Right renal cortex interstitium (tissue), 3 donors: ENCODE results near the gene OR52A5. TPM values are rescaled to one million over a fixed set of nuclear protein-coding genes. Genes with fewer than 3 reads are reported as not detected.
"Not testable (repeated sequence)": the region's sequence is repeated elsewhere in the genome, so short reads cannot be mapped to it uniquely, and the experiment has no call there.

Experiments
- DNase-seq, 3 donors: peaks; one replicate each; pipeline ENCODE4 v3.0.0-alpha.2; 2013; ENCODE audit warnings: low read depth in 3 of 3, low spot score in 2 of 3
- polyA plus RNA-seq, 3 donors: library from polyadenylated mRNA; unstranded; fragments of 120-200 nt; gene quantifications; one replicate each; pipeline ENCODE4 v1.2.1, GENCODE V29; 2013; ENCODE audit not compliant: insufficient read length in 3 of 3

The OR52A5 gene
- not detected for polyA plus RNA-seq

DNA sequence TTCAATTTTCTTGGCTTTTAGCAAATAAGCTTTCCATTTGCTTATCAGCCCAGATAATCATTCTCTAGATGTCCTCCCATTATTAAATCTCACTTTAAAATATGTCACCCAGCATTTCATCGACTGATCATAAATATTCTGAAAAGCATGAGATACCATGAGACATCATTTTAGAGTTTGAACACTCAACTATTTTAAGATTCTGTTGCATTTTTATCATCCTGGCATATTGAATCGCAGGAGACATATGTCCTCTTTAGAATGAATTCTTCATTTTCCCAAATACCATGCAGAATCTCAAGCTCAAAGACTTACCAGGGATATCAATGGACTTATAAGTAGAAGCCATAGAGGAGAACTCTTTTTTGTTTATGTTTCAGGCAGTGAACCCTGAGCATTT is at the start of gene OR52A5:
Gene OR52A5, minus strand, starts transcription at position 361 of the 400 bp plus-strand sequence. CDS start 5,714 bp downstream, outside the sequence.
- DNase-seq = no peak

DNA sequence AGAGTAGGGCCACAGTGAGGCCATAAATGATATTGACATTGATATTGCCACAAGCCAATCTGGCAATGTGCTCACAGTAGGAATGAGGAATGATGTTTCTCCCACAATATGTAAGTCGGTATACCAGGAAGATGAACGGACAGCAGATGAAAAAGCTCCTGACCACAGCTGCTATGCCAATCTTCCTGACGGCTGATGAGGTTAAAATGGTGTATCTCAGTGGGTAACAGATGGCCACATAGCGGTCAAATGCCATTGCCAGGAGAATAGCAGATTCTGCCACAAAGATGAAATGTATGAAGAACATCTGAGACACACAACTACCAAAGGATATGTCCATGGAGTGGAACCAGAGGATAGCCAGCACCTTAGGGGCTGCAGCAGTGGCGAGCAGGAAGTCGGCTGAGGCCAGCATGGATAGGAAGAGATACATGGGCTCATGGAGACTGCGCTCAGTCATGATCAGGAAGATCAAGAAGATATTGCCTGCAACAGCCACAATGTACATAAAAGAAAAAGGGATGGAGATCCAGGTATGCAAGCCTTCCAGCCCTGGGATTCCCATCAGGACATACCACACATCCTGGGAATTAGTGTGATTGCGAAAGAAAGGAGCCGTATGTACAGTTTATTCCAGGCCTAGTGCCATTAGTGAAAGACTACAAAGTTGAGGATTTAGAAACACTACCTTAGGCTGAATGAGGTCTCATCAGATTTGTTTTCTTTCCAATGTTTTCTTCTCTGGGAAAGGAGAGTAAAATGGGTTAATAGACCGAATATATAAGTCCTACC is 40.1 kb upstream of the OR52A5 start:
- DNase-seq = no peak

DNA sequence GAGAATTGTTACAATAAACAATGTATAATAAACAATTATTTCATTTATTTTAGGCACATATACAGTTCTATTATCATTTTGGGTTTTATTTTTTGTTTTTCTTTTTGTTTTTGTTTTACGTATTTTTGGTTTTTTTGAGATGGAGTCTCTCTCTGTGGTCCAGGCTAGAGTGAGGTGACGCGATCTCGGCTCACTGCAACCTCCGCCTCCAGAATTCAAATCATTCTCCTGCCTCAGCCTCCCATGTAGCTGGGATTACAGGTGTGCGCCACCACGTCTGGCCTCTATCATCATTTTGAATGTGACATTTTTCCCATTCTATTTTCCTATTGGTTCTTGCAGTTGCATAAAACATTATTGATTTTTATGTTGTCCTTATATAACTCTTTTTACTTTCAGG is 36.8 kb upstream of the OR52A5 start:
- DNase-seq = no peak

DNA sequence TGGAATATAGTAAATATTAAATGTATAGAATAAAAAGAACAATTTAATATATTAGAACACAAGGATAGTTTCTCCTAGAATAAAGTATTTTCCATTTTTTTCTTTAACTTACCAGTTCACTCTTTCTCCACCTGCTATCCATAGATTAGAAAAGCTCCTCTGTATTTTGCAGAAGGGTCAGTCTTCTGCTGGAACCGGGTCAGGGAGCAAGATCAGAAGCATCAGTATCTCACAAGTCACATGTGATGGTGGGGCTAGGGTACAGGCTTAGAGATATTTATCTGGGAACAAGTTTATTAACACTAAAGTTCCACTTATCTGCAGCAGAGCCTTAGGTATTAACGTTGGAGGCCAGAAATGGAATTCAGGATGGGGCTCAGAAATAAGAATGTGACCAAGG is 33.7 kb upstream of the OR52A5 start:
- no peak for DNase-seq

DNA sequence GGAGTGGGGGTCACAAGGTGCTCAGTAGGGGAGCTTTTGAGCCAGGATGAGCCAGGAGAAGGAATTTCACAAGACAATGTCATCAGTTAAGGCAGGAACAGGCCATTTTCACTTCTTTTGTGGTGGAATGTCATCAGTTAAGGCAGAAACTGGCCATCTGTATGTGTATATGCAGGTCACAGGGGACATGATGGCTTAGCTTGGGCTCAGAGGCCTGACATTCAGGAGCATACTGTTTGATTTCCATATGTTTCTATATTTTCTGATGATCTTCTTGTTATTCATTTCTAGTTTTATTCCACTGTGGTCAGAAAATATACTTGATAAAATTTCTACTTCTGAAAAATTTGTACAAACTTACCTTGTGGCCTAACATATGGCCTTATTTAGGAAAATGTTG is 27.7 kb upstream of the OR52A5 start:
- not testable (repeated sequence) for DNase-seq

DNA sequence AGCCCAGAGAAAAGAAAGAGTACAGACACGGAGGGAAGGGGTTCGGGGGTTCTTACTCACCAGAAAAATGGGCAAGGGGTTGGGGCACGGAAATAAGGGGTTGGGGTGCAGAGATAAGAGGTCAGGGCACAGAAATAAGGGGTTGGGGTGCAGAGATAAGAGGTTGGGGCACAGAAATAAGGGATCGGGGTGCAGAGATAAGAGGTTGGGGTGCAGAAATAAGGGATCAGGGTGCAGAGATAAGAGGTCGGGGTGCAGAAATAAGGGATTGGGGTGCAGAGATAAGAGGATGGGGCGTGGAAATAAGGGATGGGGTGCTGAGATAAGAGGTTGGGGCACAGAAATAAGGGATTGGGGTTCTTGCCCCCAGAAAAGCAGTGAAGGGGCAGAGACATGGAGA is 26.7 kb upstream of the OR52A5 start:
- DNase-seq = not testable (repeated sequence)

DNA sequence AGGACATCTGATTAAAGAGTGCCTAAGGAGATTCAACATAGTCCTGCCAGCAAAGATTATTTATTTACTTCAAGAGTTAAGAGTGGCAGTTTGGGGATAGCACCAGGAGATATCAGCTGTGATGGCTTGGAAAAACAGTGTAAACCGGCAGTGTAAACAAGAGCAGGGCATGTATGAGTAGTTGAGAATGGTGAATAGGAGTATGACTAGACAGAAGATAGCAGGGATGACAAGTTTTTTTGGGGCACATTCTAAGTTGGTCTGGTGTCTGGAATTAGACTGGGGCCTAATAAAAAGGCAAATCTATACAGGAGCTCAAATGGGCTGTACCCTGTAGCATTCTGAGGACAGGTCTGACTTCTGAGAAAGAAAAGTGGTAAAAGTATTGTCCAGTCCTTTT is 22.9 kb upstream of the OR52A5 start:
- not testable (repeated sequence) for DNase-seq

DNA sequence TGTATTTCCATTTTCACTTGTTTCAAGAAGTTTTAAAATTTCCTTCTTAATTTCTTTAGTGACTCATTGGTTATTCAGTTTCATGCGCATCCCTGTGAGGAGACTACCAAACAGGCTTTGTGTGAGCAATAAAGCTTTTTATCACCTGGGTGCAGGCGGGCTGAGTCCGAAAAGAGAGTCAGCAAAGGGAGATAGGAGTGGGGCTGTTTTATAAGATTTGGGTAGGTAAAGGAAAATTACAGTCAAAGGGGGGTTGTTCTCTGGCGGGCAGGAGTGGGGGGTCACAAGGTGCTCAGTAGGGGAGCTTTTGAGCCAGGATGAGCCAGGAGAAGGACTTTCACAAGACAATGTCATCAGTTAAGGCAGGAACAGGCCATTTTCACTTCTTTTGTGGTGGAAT is 22.1 kb upstream of the OR52A5 start:
- not testable (repeated sequence) for DNase-seq

DNA sequence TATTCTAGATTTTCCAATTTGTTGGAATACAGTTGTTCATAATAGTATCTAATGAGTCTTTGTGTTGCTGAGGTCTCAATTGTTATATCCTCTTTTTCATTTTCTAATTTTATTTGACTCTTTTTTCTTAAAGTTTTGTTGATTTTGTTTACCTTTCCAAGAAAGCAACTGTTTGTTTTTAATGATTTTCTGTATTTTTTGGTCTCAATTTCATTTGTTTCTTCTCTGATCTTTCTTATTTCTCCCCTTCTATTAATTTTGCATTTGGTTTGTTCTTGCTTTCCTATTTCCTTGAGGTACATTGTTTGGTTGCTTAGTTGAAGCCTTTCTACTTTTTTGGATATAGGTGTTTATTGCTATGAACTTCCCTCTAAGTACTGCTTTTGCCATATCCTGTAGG is 21.6 kb upstream of the OR52A5 start:
- DNase-seq = no peak

DNA sequence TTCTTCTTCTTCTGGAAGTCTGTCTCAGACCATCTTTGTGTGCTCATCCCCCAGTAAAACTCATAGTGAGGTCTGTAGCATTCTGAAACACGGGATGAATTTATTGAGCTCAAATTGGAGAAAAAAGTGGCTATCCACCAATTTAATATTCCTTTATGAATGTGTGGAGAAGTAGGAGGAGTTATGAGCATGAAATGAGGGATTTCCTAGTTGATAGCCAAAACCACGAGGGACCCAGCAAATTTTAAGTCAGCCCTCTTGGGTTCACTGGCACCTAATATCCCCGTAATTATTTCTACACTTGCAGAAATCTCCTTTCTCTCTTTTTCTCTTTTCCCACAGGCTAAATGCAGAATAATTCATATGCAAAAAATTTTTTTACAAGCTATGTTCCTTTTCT is 16.5 kb upstream of the OR52A5 start, which contains the start of gene OR52A1:
Gene OR52A1, minus strand, starts transcription at position 101 of the 400 bp plus-strand sequence. CDS start 2,388 bp downstream, outside the sequence.
- no peak for DNase-seq

DNA sequence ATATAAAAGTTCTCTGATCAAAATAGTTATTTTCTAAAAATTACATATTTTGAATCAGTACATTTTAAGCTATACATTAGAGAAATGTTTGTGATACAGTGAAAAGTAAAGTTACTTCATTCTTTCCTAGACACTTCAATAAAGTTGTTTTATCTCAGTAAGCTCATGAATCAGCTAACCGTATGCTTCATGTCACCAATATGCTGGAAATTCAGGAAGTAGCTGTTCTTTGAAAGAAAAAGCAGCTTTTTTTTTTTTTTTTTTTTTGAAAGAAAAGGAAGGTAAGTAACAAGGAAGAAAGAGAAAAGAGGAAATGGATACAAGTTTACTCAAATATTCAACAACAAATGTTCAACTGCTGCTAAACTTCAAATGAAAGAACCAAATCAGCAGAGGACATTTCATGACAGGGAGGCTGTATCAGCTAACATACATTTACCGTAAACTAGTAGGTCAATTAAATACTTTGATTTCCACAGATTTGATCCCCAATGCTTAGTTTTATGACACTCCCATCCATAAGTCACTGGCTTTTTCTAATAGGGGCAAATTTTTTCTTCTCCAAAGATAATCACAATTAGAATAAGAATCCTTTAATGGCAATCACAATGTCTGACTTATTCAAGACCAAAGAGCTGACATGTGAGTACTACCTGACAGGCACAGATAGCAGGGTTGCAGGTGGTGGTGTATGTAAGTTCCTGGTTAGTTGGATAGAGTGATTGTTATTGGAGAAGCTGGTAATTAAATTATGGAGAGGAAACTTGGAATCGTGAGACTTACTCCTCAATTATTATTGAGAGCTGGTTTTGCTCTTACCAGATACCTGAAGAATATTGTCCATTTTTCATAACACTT is 15.6 kb upstream of the OR52A5 start:
- no peak for DNase-seq

DNA sequence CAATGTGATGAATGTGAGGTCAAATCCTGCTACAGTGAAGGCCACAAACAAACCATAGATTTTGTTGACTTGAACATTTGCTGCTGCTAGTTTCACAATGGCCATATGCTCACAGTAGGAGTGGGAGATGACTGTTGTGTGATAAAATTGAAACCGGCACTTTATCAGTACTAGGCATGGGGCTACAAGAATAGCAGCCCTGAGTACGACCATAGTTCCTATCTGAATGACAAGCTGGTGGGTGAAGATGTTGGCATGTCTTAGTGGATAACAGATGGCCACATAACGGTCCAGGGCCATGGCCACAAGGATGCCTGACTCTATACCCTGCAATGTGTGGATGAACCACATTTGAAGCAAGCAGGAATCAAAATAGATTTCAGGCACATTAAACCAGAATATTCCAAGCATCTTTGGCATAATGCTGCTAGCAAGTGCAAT is 13.6 kb upstream of the OR52A5 start:
- DNase-seq = no peak

DNA sequence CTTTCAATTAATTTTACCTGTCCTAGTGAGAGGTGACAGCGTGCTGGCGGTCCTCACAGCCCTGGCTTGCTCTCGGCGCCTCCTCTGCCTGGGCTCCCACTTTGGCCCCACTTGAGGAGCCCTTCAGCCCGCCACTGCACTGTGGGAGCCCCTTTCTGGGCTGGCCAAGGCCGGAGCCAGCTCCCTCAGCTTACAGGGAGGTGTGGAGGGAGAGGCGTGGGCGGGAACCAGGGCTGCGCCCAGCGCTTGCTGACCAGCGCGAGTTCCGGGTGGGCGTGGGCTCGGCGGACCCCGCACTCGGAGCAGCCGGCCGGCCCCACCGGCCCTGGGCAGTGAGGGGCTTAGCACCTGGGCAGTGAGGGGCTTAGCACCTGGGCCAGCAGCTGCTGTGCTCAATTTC is 6.0 kb upstream of the OR52A5 start:
- not testable (repeated sequence) for DNase-seq

DNA sequence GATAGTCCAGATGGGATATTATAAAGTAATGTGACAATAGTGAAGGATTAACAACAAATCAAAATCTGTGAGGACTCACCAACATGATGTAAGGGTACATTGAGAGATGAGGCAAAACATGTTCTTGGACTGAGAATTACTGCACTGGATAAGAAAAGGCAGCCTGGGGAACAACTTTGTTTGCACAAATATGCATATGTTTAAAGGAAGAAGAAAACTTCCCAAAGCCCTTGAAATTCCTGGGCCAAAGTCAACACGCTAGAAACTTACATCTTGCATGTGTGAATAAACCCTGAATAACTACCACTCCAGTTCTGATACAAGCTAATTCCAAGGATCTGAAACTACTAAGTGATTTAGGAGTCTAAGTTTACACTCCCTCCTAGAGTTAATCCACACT is 1.1 kb downstream of the OR52A5 start:
- no peak for DNase-seq

DNA sequence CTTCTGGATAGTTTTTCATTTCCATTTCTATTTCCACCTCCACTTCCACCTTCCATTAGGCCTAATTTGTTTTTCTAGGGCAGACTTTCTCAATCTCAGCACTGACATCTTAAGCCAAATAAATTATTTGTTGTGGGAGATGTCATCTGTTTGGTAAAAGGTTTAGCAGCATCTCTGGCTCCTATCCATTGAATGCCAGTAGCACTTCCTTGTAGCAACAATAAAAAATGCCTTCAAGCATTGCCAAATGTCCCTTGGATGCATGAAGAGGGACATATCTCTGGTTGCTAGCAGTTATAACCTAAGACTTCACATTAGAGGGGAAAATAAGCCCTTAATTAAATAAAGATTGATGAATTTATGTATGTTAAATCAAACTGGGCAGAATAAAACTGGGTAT is 1.9 kb downstream of the OR52A5 start:
- DNase-seq = no peak

DNA sequence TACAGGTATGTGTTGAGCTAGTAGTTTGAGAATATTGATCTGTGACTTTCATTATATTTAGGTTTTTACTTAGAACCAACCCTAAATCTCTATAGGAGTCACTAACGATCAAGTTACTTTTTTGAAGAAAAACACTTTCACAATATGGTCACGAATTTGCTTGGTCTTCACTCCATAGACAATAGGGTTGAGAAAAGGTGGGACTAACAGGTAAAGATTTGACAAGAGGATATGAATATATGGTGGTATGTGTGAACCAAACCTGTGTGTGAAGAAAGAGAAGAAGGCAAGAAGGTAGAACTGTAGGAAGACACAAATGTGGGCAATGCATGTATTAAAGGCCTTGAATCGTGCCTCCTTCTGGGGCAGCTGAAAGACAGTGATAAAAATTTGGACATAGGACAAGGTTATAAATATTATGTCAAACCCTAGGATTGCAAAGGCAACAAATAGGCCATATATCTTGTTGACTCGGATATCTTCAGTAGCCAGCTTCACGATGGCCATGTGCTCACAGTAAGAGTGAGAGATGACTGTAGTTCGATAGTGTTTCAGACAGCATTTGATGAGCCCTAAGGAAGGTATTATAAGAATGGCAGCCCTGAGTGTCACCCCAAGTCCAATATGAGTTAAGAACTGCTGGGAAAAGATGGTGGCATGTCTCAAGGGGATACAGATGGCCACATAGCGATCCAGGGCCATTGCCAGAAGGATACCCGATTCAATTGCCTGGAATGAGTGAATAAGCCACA is 6.4 kb downstream of the OR52A5 start:
- DNase-seq = no peak

DNA sequence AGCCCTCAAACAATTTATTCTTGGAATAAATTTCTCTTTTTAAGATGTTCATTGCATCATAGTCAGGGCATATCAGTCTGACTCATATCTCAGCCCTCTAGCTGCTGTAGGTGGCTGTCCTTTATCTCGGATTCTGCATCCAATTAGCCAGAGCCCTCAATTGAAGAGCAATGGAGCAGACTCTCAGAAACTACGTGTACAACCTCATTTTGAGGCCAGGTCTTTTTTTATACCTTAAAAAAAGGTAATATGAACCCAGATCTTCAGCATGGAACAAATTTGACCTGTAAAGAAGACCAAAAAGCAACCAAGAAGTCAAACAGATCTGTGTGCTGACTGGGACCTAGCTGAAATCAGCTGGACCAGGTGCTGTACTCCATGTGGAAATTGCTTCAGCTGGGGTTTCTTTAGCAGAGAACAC is 8.7 kb downstream of the OR52A5 start:
- DNase-seq = no peak

DNA sequence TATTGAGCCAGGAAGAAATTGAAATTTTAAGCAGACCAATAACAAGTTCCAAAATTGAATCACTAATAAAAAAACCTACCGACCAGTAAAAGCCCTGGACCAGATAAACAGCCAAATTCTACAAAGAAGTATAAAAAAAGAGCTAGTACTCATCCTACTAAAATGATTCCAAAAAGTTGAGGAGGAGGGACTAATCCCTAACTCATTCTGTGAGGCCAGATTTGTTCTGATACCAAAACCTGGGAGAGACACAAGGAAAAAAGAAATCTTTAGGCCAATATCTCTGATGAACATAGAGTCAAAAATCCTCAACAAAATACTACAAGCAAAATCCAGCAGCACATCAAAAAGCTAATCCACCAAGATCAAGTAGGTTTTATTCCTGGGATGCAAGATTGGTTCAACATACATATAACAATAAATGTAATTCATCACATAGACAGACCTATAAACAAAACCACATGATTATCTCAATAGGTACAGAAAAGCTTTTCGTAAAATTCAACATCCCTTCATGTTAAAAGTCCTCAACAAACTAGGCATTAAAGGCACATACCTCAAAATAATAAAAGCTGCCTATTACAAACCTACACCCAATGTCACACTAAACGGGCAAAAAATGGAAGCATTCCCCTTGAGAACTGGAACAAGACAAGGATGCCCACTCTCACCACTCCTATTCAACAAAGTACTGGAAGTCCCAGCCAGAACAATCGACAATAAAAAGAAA is 13.1 kb downstream of the OR52A5 start:
- DNase-seq = no peak

DNA sequence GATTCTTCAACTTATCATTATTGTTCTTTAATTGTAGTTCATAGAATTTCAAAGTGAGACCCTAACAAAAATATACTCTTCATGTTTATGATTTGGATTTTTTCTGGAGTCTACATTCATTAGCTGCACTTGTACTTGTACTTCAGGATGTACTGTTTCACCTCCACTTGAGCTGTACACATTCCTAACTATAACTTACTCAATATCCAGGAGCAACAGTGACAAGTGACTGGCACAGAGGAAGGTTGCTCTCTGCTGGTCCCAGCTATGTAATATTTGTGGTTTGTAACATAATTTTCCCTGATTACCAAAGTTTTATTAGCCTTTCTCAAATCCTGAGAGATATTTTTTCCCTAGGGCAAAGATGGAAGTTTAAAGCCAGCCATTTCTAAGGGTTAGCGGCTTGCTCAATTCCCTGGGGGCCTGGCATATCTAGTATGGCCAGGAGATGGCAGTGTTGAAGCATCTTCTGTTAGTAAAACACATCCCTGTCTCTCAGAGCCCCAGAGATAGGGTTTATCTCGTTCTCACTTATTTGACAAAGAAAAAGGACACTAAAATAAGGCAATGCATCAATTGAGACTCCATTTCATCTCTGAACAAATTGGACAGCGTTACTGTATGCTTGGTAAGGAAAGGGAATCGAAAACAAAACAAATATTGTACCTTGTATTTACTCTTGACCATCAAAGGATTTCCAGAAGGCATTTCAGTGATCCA is 14.2 kb downstream of the OR52A5 start:
- peak; percentile 10 to 40 (median 34) for DNase-seq

DNA sequence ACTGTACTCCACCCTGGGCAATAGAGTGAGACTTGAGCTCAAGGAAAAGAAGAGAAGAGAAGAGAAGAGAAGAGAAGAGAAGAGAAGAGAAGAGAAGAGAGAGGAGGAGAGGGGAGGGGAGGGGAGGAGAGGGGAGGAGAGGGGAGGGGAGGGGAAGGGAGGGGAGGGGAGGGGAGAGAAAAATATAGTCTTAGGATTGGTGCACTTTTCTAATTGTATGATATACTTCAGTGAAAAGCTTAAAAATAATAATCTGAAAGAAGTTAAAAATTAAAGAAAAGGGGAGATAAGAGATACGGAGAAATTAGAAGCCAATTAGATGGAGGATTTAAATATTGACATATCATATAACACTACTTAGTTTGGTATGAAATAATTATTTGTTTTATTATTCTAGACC is 19.3 kb downstream of the OR52A5 start:
- DNase-seq = no peak
